Activated naive CD8-positive, alpha-beta T cell (primary cell): ENCODE data around the gene THSD4.
"Not testable (repeated sequence)": the region's sequence is repeated elsewhere in the genome, so short reads cannot be mapped to it uniquely, and the experiment has no call there.

Source experiments
- H3K27ac Mint-ChIP-seq: one replicate; pipeline ENCODE4 v1.8.0; 2021; ENCODE audit warnings: mixed read lengths
- H3K27me3 Mint-ChIP-seq: one replicate; pipeline ENCODE4 v1.8.0; 2021; ENCODE audit warnings: mixed read lengths
- H3K36me3 Mint-ChIP-seq: one replicate; pipeline ENCODE4 v1.8.0; 2021; ENCODE audit warnings: mixed read lengths
- H3K4me1 Mint-ChIP-seq: one replicate; pipeline ENCODE4 v1.8.0; 2021; ENCODE audit warnings: low read depth, mixed read lengths
- H3K4me3 Mint-ChIP-seq: one replicate; pipeline ENCODE4 v1.8.0; 2021; ENCODE audit warnings: mild to moderate bottlenecking, mixed read lengths
- H3K9me3 Mint-ChIP-seq: one replicate; pipeline ENCODE4 v1.8.0; 2021; ENCODE audit warnings: low read depth, mixed read lengths

The THSD4 gene

GRCh38 chr15:71708741-71709140 lies 593.5 kb downstream of the THSD4 start:
- Mint-ChIP-seq H3K4me3 (no peak overlapping the region), H3K27me3 (peaks cover 15% of the 10 kb centered on the region), H3K9me3 (no peaks in the 10 kb centered on the region), H3K4me1 (no peaks in the 10 kb centered on the region), H3K27ac (no peak overlapping the region), H3K36me3 (no peaks in the 10 kb centered on the region)

GRCh38 chr15:71709808-71710418 lies 594.6 kb downstream of the THSD4 start:
- Mint-ChIP-seq H3K27ac (no peak overlapping the region), H3K4me1 (no peaks in the 10 kb centered on the region), H3K9me3 (no peaks in the 10 kb centered on the region), H3K36me3 (no peaks in the 10 kb centered on the region), H3K27me3 (peaks cover 11% of the 10 kb centered on the region), H3K4me3 (no peak overlapping the region)

DNA sequence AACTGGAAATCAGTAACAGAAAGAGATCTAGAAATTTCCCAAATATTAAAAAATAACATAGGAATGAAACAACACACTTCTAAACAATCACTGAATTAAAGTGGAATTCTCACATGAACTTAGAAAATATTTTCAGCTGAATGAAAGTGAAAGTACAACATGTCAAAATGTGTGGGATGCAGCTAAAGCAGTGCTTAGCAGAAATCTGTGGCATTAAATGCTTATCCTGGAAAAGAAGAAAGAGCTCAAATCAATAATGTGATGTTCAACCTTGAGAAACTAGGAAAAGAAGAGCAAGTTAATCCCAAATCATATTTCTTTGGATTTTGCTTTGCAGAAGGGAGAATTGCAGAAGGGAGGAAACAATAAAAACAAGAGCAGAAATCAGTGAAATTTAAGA lies 596.9 kb downstream of the THSD4 start:
- Mint-ChIP-seq H3K4me3 (no peak overlapping the region), H3K27ac (no peak overlapping the region), H3K36me3 (no peaks in the 10 kb centered on the region), H3K4me1 (no peaks in the 10 kb centered on the region), H3K27me3 (peaks cover 3% of the 10 kb centered on the region), H3K9me3 (no peaks in the 10 kb centered on the region)

DNA sequence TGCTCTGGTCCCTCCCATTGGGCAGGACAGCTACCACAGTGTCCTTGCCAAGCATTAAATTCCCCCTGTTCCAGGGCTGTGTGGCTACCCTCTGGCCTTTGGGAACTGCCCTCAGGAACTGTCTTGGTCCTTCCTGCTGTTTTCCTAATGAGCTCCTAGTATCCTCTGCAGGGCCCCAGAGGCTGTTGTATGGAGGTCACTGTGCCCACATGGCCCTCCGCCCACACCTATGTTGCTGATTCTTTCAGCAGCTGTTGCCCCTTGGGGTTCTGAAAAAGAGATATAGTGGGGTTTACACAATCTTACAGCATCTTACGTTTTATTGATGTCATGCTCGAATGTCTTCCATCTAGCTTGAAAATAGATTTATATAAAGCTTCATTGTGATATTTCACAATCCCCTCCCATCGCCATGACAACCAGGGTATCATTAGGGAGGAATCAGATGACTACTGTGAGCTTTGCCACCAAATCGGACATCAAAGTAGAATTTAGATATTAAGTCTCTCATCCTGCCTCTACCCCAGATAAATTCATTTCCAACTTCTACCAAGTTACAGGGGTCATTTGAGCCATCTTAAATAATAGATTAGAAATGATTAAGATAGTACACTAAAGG lies 598.0 kb downstream of the THSD4 start:
- Mint-ChIP-seq H3K9me3 (no peaks in the 10 kb centered on the region), H3K36me3 (no peaks in the 10 kb centered on the region), H3K27ac (no peak overlapping the region), H3K4me3 (no peak overlapping the region), H3K4me1 (no peaks in the 10 kb centered on the region), H3K27me3 (peaks cover 2% of the 10 kb centered on the region)

- H3K9me3 Mint-ChIP-seq = no peaks in the 10 kb centered on the region
- H3K27me3 Mint-ChIP-seq = no peaks in the 10 kb centered on the region
- no peaks in the 10 kb centered on the region for H3K4me1 Mint-ChIP-seq
- H3K36me3 Mint-ChIP-seq = no peaks in the 10 kb centered on the region
- H3K4me3 Mint-ChIP-seq = no peak overlapping the region
- no peak overlapping the region for H3K27ac Mint-ChIP-seq
Measured at GRCh38 chr15:71715914-71716313, 600.6 kb downstream of the THSD4 start.

DNA sequence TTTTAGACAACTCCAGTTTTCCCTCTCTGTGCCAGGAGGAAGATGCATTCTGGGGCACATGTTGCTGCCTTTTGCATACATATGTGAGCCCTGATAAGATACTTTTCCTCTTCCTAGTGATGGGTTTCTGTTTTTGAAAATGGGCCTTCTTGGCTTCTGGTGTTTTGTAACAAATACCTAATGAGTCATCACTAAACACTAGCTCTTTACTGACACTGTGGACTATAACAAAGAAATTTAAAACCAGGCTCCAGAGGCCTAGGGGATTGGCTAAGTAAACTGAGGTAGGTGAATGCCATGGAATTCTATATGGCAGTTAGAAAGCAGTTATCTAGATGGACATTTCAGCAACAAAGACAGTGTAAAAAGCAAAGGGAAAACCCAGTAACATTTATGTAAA lies 601.7 kb downstream of the THSD4 start:
- H3K4me3 Mint-ChIP-seq = no peak overlapping the region
- H3K36me3 Mint-ChIP-seq = no peaks in the 10 kb centered on the region
- no peaks in the 10 kb centered on the region for H3K4me1 Mint-ChIP-seq
- no peaks in the 10 kb centered on the region for H3K9me3 Mint-ChIP-seq
- no peaks in the 10 kb centered on the region for H3K27me3 Mint-ChIP-seq
- H3K27ac Mint-ChIP-seq = no peak overlapping the region

- Mint-ChIP-seq H3K4me1 (no peaks in the 10 kb centered on the region), H3K36me3 (no peaks in the 10 kb centered on the region), H3K27ac (no peak overlapping the region), H3K9me3 (no peaks in the 10 kb centered on the region), H3K27me3 (no peaks in the 10 kb centered on the region), H3K4me3 (no peak overlapping the region)
Measured at GRCh38 chr15:71718116-71718910, 603.0 kb downstream of the THSD4 start.

DNA sequence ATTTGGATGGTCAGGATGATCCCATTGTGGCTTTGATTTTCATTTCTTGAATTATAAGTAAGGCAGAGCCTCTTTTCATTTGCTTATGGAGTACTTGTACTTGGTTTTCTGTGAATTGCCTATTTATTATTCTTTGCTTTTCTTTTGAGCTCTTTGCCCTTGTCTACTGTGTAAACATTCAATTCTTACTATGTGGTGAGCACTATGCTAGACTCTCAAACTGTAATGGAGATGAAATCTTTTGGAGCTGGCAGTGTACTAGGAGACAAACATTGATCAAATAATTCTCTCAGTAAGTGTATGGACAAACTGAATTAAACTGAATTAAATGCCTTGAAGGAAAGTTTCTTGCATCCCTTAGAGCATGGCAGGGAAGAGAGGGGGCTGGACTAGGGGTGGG lies 608.1 kb downstream of the THSD4 start:
- no peaks in the 10 kb centered on the region for H3K27me3 Mint-ChIP-seq
- no peaks in the 10 kb centered on the region for H3K36me3 Mint-ChIP-seq
- H3K4me1 Mint-ChIP-seq = no peaks in the 10 kb centered on the region
- no peaks in the 10 kb centered on the region for H3K9me3 Mint-ChIP-seq
- no peak overlapping the region for H3K4me3 Mint-ChIP-seq
- H3K27ac Mint-ChIP-seq = no peak overlapping the region

DNA sequence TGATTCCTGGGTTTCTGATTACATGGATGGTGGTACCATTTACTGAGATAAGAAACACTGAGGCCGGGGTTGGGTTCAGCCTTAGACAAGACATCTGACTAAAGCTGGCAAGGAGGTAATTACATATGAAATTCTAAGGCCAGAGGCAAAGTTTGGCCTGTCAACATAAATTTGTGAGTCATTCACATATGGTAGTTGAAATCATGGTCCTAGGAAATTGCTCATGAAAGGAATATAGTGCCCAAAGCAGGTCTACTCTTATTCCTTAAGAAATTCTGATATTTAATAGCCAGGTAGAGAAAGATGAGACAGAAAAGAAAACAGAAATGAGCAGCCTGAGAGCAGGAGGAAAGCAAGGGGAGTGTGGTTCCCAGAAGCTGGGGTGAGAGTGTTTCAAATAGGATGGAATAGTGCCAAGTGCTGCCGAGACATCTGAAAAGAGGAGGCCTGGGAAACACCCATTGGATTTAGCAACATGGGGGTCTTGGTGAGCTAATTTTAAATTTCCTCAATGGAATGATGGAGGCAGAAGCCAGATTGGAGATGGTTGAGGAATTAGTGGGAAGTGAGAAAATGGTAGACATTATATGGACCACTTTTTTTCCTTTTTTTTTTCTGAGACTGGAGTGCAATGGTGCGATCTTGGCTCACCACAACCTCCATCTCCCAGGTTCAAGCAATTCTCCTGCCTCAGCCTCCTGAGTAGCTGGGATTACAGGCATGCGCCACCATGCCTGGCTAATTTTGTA lies 610.1 kb downstream of the THSD4 start:
- not testable (repeated sequence) for H3K4me3 Mint-ChIP-seq, H3K9me3 Mint-ChIP-seq, H3K27me3 Mint-ChIP-seq, H3K36me3 Mint-ChIP-seq, H3K4me1 Mint-ChIP-seq, H3K27ac Mint-ChIP-seq

DNA sequence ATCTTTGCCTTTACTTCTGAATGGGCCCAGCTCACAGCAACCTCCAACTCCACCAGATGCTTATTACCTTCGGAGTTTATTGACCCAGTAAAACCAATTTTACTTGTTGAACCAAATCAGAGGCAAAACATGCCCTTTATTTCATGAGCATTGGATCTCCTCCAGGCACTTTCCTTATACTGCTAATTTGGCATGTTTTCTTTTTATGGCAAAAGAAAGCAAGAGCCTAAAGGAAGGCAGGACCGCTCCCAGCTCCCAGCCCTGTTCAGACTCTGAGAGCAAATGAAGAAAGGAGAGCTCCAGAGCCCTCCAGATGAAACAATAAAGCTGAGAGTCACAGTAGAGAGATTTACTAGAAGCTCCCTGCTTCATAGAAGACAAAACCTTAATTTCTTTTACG lies 613.6 kb downstream of the THSD4 start:
- Mint-ChIP-seq H3K27me3 (peaks cover 9% of the 10 kb centered on the region), H3K4me3 (no peak overlapping the region), H3K4me1 (no peaks in the 10 kb centered on the region), H3K9me3 (no peaks in the 10 kb centered on the region), H3K36me3 (no peaks in the 10 kb centered on the region), H3K27ac (no peak overlapping the region)

- H3K27me3 Mint-ChIP-seq = peaks cover 11% of the 10 kb centered on the region
- H3K27ac Mint-ChIP-seq = no peak overlapping the region
- H3K4me1 Mint-ChIP-seq = no peaks in the 10 kb centered on the region
- H3K9me3 Mint-ChIP-seq = no peaks in the 10 kb centered on the region
- H3K36me3 Mint-ChIP-seq = no peaks in the 10 kb centered on the region
- H3K4me3 Mint-ChIP-seq = no peak overlapping the region
Measured at GRCh38 chr15:71729319-71729718, 614.0 kb downstream of the THSD4 start.

- Mint-ChIP-seq H3K9me3 (no peaks in the 10 kb centered on the region), H3K4me1 (no peaks in the 10 kb centered on the region)
Measured at GRCh38 chr15:71730277-71731144, 615.2 kb downstream of the THSD4 start.

GRCh38 chr15:71732636-71733035 lies 617.4 kb downstream of the THSD4 start:
- H3K36me3 Mint-ChIP-seq = no peaks in the 10 kb centered on the region
- H3K9me3 Mint-ChIP-seq = no peaks in the 10 kb centered on the region
- H3K27ac Mint-ChIP-seq = no peak overlapping the region
- H3K4me1 Mint-ChIP-seq = no peaks in the 10 kb centered on the region
- H3K27me3 Mint-ChIP-seq = peaks cover 12% of the 10 kb centered on the region
- no peak overlapping the region for H3K4me3 Mint-ChIP-seq

More at GRCh38 chr15:71730277-71731144, 615.2 kb downstream of the THSD4 start:
- no peak overlapping the region for H3K4me3 Mint-ChIP-seq
- no peaks in the 10 kb centered on the region for H3K36me3 Mint-ChIP-seq
- H3K27me3 Mint-ChIP-seq = peaks cover 11% of the 10 kb centered on the region
- no peak overlapping the region for H3K27ac Mint-ChIP-seq

GRCh38 chr15:71733122-71733521 lies 617.9 kb downstream of the THSD4 start:
- no peak overlapping the region for H3K27ac Mint-ChIP-seq
- no peaks in the 10 kb centered on the region for H3K9me3 Mint-ChIP-seq
- H3K36me3 Mint-ChIP-seq = no peaks in the 10 kb centered on the region
- peaks cover 12% of the 10 kb centered on the region for H3K27me3 Mint-ChIP-seq
- H3K4me1 Mint-ChIP-seq = no peaks in the 10 kb centered on the region
- H3K4me3 Mint-ChIP-seq = no peak overlapping the region
